Panc1 (cell line): Measurements from ENCODE around the gene HYDIN.
"Not testable (repeated sequence)": the region's sequence is repeated elsewhere in the genome, so short reads cannot be mapped to it uniquely, and the experiment has no call there.

ENCODE experiments used
- TF ChIP-seq, protein P1 (sequence below), 2 experiments: IDR thresholded peaks; 2 replicates each; pipeline ENCODE4 v1.6.1; 2011 to 2012; ENCODE audit warnings: low read depth in 2 of 2, control low read depth in 1 of 2, low read length in 1 of 2, mild to moderate bottlenecking in 1 of 2, moderate library complexity in 1 of 2; ENCODE audit not compliant: insufficient read depth in 1 of 2
- TF ChIP-seq, protein P2 (sequence below): fragments of 450-650 bp; IDR thresholded peaks from 2 replicates; pipeline ENCODE4 v1.5.1; 2017; ENCODE audit warnings: mild to moderate bottlenecking

DNA sequence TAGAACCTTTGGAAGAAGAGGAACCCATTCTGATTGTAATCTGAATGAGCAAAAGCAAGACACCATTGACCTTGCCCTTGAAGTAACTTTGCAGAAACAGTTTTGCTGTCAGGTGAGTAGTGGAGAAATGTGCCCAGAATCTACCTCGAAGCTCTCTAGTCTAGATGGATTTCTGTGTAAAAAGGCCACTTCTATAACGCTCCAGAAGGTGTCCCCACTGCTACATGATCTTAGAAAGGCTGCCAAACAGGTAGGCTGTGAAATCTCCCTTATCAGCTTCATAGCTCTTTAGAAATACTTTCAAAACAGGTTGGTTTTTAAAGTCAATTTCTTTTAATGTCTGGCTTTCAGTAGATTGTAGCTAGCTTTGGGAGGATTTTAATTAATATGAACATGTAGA, 230.8 kb downstream of the HYDIN start:
- TF ChIP-seq, protein P1, sequence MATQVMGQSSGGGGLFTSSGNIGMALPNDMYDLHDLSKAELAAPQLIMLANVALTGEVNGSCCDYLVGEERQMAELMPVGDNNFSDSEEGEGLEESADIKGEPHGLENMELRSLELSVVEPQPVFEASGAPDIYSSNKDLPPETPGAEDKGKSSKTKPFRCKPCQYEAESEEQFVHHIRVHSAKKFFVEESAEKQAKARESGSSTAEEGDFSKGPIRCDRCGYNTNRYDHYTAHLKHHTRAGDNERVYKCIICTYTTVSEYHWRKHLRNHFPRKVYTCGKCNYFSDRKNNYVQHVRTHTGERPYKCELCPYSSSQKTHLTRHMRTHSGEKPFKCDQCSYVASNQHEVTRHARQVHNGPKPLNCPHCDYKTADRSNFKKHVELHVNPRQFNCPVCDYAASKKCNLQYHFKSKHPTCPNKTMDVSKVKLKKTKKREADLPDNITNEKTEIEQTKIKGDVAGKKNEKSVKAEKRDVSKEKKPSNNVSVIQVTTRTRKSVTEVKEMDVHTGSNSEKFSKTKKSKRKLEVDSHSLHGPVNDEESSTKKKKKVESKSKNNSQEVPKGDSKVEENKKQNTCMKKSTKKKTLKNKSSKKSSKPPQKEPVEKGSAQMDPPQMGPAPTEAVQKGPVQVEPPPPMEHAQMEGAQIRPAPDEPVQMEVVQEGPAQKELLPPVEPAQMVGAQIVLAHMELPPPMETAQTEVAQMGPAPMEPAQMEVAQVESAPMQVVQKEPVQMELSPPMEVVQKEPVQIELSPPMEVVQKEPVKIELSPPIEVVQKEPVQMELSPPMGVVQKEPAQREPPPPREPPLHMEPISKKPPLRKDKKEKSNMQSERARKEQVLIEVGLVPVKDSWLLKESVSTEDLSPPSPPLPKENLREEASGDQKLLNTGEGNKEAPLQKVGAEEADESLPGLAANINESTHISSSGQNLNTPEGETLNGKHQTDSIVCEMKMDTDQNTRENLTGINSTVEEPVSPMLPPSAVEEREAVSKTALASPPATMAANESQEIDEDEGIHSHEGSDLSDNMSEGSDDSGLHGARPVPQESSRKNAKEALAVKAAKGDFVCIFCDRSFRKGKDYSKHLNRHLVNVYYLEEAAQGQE (IDR thresholded peaks at IDR 0.05; ENCODE audit: insufficient read depth in 1 of 2, low read depth in 2 of 2, low read length in 1 of 2), result not testable (repeated sequence)
- TF ChIP-seq, protein P2, sequence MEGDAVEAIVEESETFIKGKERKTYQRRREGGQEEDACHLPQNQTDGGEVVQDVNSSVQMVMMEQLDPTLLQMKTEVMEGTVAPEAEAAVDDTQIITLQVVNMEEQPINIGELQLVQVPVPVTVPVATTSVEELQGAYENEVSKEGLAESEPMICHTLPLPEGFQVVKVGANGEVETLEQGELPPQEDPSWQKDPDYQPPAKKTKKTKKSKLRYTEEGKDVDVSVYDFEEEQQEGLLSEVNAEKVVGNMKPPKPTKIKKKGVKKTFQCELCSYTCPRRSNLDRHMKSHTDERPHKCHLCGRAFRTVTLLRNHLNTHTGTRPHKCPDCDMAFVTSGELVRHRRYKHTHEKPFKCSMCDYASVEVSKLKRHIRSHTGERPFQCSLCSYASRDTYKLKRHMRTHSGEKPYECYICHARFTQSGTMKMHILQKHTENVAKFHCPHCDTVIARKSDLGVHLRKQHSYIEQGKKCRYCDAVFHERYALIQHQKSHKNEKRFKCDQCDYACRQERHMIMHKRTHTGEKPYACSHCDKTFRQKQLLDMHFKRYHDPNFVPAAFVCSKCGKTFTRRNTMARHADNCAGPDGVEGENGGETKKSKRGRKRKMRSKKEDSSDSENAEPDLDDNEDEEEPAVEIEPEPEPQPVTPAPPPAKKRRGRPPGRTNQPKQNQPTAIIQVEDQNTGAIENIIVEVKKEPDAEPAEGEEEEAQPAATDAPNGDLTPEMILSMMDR, result not testable (repeated sequence)
